GM19372 (cell line): ENCODE data around the gene SDHA.
A peak's percentile ranks its signal among the peaks of the same experiment; 100 is the strongest.

ENCODE experiments used
- ATAC-seq: cut with Tn5 transposase; IDR thresholded peaks from one replicate; pipeline ENCODE4 v1.9.1; 2021; ENCODE audit warnings: mild to moderate bottlenecking, low read depth, moderate library complexity; ENCODE audit not compliant: unreplicated experiment

SDHA gene

DNA sequence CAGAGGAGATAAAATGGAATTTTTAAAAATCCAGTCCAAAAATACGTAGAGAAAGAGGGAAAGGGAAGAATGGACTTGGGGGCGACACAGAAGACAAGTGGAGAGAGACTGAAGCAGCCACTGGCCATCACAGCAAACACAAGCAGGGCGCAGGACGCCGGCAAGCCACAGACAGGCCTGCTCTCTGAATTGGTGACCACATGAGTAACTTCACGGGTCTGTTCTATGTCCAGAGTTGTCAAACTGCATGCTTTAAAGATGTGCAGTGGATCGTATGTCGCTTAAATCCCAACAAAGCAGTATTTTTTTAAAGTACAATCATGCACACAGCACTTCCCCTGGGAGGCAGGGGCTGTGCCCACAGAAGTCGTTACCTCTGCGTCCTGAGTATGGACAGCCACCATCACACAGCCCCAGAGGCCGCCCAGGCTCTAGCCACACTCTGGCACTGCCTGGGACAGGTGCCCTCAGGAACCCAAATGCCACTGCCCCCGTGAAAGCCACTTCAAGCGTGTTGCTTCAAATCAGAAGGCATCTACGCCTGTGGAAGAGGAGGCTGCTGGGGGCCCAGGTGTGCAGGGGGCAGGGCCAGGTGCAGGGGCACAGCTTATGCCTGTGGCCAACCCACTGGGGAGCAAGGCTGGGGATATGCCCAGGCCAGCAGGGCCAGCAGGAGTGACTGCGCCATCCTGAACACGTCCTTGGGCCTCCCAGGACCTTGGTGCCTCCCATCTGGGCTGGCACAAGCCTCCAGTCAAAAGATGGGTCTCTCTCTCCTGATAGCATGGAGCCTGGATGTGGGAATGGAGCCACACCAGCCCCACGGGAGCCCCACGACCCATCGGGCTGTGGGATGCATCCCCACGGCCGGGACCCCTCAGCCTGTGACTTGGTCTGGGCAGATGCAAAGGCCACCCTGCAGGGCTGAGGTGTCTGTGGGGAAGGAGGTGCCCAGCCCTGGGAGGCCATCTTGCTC lies 32.7 kb upstream of the SDHA start:
- ATAC-seq, result no peak

DNA sequence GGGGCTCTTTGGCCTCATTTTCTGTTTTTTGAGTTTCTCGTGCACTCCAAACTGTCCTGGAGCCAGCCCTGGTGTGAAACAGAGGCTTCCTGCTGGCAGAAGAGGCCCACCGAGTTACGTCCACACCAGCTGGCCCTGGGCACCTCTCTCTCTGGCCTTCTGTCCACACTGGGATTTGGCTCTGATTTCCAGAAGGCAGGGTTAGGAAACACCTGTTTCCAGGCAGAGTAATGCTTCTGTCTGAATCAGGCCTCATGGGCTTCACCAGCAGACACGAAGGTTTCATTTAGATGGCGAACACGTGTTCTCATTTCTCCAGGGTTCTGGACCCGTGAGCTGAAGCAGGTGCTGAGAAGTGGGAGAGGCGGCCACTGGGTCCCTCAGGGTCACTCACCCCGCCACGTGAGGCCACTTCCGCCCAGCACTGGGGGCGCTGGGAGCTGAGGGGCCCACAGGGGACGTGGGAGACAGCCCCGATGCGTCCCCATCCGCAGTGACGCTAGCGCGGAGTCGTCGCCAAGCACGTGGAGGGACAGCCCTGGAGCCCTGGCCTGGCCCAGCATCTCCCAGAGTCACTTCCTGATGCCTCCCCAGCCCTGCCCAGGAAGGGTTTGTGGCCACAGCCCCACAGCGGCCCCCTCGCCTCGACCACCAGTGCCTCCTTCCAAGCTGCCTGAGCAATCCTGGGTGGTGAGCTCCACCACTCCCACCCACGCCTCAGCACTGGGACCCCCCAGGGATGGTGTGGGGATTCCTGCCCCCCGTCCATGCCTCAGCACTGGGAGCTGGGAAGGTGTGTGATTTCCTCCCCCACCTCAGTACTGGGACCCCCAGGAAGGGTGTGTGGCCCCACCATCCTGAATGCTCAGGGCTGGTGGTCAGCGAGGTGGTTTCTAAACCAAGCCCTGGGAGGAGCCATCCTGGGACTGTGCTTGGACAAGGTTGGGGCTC lies 31.8 kb upstream of the SDHA start:
- ATAC-seq, result no peak

DNA sequence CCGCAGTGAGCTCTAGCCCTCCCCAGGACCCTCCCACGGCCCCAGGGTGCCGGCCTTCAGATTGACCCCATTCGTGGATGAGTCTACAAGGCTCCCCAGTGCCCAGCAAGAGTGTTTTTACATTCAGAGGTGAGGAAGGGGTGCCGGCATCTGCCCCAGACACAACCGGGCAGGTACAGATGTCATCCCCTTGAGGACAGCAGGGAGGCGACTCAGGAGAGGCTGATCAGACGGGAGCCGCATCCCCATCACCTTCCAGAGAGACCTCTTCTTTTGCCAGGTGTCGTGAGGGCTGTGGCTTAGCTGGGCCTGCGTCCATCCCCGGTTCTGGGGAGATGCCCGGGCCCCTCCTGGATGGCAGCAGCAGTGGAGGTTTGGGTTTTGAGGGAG lies 31.1 kb upstream of the SDHA start:
- ATAC-seq, result no peak

DNA sequence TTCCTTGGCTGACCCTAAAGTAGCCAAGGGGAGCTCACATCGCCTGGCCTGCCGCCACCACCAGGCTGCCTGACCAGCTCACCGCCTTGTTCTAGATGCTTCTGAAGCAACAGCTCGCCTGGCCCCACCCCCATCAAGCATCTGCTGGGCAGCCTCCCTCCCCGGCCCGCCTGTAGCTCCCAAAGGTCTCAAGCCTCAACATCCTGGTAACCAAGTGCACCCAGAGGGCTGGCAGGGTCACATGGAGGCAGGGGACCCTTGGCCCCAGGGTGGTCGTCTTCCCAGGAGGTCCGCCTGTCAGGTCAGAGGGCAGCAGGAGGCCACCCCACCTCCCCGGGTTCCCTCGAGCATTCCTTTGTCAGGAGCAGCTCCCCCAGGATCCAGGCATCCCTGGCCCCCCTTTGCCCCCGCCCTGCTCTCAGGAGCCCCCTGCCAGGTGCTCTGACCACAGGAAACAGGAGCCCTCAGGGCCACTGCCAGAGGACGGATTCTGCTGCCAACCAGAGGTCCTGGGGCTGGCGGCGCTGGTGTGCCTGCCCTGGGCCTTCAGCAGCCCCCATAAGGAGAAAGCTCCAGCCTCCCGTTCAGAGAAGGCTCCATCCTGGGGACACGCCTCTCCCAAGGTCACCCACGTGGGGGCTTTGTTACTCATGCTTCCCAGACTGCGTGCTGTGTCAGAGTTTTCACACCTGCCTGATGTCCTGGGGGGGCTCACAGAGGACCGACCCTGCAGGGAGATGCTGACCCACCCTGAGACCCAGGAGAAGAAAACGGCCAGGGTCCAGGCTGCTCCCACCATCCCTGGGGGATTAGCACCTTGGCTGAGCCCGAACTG lies 30.3 kb upstream of the SDHA start:
- ATAC-seq, result no peak

DNA sequence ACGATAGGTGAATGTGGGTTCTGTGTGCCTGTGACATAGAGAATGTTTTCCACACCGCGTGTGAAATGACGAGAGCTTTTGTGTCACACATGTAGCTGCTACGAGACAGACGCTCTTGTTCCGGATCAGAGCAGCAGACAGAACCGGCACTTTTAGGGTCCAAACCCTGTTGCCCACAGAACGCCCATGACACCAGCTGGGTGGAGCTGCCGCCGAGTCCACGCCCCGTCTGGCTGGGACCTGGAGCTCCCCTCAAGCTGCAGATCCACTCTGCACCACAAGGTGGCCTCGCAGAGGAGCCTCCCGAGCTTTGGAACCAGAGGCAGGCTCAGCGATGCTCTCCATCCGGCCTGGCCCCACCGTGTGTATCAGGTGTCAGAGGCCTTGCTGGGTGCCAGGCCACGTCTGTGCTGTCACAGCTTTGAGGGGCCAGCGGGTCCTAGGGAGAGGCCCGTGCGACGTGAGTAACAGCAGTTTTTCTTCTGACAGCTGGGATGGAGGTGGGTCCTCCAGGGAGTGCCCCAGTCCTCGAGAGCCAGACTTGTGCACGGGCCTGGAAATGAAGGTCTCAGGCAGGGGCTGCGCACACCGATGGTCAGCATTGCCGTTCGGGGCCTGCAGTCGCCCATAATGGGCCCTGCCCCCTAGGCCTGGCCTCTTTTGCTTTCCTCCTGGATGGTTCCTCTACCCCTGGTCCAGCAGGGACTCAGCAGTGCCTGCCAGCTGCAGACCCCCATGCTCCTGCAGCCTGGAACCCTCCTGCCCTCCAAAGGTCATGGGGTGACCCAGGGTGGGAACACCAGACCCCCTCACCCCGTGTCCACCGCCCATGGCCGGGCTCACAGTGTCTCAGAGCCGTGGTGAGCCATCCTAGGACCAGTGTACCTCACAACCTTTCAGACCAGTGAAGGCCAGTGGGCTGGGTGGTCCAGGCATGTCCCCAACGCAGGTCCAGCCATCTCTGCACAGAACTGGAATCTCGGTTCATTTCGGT lies 29.3 kb upstream of the SDHA start:
- peak; percentile 88 for ATAC-seq

DNA sequence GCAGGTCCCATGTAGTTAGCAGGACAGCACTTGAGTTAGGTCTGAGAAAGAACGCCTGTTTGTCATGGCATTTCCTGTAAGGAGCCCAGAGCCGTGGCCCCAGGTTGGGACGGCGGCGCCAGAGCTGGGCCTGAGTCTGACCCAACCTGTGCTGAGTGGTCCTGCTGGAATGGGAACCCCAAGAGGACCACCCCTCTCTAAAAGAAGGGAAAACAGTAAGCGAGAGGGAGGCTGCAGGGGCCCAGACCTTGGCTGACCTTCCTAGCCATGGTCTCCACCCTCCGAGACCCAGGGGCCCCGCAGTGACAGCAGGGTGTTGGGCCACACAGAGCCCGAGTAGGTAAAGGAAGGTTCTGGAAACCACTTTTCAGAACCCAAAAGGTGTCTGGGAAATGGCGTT lies 28.6 kb upstream of the SDHA start:
- ATAC-seq, result no peak

DNA sequence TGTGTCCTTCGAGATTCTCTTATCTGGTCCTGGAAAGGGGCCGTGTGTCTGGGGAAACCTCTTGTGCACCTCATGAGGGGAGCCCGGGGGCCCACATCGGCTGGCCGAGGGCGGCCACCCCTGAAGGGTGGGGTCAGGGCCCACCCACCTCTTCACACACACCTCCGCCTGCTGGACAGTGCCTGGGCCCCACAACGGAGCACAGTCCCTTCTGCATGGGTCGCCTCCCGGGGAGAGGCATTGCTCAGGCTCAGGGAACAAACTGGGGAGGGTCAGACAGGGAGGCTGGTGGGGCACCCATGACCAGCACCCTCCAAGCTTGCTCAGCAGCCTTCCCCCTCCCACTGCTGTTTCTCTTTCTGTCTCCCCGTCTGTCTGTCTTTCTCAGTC lies 28.1 kb upstream of the SDHA start:
- no peak for ATAC-seq

DNA sequence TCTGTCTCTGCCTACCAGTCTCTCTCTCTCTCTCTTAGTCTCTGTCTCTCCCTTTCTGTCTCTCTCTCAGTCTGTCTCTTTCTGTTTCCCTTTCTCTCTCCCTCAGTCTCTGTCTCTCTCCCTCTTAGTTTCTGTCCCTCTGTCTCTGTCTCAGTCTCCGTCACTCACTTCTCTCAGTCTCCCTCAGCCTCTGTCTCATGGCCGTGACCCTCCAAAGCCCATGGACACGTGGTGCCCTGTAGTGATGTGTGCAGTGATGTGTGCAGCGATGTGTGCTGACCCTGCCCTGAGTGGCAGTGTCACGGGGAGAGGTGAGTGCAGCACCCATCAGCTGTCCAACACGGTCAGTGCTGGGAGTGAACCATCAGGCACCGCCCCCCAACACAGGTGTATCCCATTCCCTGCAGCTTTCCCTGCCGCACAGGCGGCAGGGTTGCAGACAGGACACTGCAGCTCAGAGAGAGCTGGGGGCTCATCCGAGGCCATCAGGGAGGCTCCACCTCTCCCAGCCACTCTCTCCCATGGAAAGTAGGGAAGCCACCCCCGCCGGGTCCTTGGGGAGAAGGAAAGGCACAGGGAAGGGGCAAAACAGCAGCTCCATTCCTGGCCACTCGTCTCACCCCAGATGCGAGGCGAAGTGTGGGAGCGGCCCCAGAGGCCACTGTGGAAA lies 27.6 kb upstream of the SDHA start:
- ATAC-seq, result no peak

DNA sequence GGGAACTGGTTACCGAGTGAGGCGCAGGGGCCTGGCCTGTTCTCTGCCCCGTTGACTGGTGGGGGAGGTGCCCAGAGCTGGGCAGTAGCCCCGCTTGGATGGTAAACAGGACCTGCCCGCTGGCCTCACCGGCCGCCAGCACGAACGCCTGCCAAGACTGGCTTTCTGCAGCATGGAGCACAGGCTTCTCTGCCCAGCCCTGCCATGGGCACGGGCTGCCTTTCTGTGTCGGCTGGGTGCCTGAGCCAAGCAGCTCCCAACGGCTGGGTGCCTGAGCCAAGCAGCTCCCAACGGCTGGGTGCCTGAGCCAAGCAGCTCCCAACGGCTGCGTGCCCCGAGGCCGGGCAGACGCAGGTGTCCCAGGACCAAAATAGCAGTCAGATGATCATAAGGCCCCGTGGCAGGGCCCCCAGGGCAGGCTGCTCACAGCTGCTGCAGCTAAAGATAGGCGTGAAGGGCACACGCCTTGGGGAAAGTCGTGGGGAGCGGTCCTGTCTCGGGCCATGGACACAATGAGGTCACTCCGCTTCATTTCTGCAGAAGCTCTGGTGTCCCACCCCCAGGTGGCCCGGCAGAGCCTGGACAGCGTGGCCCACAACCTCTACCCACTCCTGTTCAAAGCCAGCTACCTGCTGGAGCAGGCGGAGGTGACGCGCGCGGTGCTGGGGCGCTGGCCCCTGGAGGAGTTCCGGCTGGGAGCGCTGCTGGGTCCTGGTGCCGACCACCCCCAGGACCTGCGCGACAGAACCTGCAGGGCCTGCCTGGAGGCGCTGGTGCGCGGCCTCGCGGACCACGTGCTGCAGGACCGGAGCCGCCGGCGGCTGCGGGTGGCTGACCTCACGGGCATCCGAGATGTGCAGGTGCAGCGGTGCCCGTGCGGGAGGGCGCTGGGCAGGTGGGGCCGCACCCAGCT lies 26.8 kb upstream of the SDHA start, which contains the start of gene LRRC14B:
TSS of gene LRRC14B (plus strand) at position 460 of the 913 bp plus-strand sequence. CDS start at position 504, 44 bp downstream.
- ATAC-seq, result no peak

DNA sequence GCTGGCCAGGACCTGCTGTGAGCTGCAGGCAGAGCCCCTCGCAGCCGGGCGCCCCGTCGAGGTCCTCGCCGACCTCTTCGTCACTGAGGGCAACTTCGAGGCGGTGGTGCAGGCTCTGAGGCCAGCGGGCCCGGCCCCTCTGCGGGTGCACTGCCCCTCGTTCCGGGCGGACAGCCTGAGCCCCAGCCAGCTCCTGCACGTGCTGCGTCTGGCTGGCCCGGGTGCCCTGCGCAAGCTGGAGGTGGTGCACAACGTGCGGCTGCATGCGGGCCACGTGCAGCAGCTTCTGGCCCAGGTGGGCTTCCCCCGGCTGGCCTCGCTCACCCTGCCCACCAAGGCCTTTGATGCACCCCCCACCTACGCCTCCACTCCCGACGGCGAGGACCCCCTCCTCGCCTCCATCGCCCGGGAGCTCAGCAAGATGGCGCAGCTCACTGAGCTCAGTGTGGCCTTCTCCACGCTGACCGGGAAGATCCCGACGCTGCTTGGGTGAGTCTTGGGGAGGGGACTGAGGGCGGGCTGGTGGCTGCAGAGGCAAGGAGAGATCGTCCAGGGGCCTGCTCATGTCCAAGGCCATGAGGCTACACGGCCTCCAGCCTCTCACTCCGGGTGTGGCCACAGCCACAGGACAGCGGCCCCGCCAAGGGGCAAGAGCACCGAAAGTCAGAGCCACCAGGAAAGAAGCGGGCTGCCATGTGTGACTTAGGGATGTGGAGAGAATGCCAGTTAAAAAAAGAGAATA lies 26.0 kb upstream of the SDHA start:
- no peak for ATAC-seq

DNA sequence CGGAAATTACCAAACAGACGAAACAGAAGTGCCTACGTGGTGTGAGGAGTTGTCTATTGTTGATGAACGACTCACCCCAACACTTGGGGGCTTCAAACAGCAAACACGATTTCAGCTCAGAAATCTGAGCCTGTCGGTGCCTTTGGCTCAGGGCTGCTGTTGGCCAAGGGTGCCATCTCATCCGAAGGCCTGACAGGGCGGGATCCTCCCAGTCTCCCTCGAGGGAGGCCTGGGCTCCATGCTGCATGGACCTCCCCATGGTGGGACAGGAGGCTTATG lies 25.5 kb upstream of the SDHA start:
- no peak for ATAC-seq

DNA sequence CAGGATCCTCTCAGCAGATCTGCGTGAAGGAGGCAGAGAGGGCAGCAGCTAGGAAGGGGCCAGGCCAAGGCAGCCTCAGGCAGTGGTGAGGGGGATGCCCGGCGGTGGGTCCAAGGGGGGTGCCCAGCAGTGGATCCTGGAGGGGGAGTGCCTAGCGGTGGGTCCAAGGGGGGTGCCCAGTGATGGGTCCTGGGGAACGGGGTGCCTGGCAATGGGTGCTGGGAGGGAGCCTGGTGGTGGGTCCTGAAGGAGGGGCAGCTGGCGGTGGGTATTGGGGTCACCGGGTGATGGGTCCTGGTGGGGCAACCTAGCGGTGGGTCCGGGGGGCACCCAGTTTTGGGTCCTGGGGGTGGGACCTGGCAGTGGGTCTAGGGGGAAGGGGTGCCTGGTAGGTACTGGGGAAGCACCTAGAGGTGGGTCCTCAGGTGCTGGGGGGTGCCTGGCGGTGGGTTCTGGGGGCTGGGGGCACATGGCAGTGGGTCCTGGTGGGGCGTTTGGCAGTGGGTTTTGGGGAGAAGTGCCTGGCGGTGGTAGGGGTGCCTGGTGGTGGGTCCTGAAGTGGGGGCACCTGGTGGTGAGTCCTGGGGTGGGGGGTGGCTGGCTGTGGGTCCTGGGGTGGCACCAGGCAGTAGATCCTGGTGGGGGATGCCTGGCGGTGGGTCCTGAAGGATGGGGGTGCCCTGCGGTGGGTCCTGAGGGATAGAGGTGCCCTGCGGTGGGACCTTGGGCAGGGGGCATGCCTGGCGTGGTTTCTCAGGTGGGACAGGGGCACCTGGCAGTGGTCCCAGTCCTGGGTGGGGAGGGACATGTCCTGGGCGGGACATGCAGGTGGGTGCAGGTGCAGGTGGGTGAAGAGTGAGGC lies 24.9 kb upstream of the SDHA start:
- ATAC-seq, result no peak

DNA sequence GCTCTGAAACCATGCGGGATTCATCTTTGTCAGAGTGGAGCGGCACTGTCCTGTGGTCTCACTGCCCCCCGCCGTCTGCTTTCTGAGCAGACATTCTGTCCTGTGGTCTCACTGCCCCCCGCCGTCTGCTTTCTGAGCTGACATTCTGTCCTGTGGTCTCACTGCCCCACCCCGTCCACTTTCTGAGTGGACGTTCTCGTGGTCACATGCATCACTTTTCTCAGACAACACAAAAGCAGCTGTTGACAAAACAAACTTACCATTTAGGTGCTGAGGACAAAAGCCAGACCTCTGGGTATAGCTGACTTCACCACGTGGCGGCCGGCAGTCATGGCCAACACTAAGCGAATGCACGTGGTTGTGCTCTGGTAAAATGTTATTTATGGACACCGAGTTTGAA lies 24.0 kb upstream of the SDHA start:
- ATAC-seq, result no peak

DNA sequence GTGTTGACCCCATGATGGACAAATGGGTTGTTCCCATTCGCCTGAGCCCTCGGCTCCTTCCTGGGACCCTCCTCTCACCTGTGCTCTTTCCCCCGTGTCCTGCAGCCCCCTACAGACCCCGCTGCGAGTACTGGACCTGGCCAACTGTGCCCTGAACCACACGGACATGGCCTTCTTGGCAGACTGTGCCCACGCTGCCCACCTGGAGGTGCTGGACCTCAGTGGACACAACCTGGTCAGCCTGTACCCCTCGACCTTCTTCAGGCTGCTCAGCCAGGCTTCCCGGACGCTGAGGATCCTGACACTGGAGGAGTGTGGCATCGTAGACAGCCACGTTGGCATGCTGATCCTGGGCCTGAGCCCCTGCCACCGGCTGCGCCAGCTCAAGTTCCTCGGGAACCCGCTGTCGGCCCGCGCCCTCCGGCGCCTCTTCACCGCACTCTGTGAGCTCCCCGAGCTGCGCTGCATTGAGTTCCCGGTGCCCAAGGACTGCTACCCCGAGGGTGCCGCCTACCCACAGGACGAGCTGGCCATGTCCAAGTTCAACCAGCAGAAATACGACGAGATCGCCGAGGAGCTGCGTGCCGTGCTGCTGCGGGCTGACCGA lies 23.4 kb upstream of the SDHA start:
- no peak for ATAC-seq

DNA sequence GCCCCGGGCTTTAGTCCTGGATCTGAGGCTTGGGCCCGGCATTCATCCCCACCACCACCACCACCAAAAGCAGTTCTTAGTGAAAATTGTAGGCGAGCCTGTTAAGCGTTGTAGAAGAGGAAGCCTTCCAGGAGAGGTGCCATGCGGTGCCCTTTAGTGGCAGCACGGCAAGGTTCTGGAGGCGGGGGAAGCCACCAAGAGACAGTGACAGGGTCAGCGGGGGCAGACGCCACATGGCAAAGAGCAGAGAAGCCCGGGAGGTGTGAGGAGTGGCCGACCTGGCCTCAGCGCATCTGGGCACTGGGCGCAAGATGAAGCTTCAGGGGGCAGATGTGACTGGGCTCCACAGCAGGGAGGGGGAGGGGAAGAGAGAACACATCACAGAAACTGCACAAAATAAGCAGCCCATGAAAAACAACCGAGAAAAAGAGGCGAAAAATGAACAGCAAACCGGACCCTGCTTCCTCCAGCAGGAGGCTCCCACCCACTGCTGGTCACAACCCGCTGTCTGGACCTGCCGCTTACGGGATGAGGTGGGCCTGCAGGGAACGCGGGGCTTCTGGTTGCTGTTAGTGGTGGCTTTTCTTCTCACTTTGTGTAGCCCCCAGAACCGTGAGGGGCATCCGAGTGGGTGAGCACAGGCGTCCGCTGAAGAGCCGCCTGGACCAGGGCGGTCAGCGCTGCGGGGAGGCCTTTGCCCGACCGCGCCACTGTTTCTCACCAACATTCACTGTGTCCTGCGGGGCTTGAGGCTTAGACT lies 22.5 kb upstream of the SDHA start:
- ATAC-seq, result no peak
